ENCODE measurements around the gene PNPLA7.
A peak's percentile ranks its signal among the peaks of the same experiment; 100 is the strongest.

Gene PNPLA7

DNA sequence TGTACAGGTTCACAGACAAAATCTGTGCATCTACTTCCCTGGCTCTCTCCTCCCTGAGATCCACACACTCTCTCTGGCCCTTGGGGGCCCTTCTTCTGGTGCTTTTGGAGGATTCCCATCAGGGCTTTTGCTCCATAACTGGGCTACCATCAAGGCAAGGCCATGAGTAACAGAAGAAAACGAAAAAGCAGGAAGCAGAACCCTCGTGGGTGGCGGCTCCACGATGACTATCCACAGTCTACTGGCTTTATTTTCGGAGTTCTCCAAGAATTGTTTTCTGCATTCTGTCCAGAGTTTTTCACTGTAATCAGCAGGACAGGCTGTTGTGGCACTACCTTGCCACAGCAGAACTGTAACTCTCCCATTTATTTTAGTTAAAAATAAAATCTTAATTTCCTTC lies 19.9 kb downstream of the PNPLA7 start:
- Histone ChIP-seq H3K4me2 (ENCODE audit: low read length, poor library complexity, severe bottlenecking) (no peak overlapping the region), H3K79me1 (replicated peaks; ENCODE audit: low read length, poor library complexity, severe bottlenecking) (peaks cover 4% of the 10 kb centered on the region), H3K4ac (ENCODE audit: low read depth in 1 of 2, low read length in 2 of 2) (no peak overlapping the region), H3K4me1 (ENCODE audit: control insufficient read depth, insufficient read depth, low read depth, low read length) (peaks cover 3% of the 10 kb centered on the region), H3K27me3 (ENCODE audit: control insufficient read depth in 1 of 2, insufficient read depth in 1 of 2, low read length in 2 of 2) (no peaks in the 10 kb centered on the region), H2BK12ac (ENCODE audit: low read length in 2 of 2) (no peak overlapping the region), H3K27ac (ENCODE audit: low read length, poor library complexity, severe bottlenecking) (no peak overlapping the region), H4K8ac (ENCODE audit: low read length) (no peak overlapping the region), H2BK5ac (ENCODE audit: low read depth, low read length, poor library complexity, severe bottlenecking) (no peak overlapping the region), H4K91ac (ENCODE audit: low read length) (no peak overlapping the region), H2BK120ac (ENCODE audit: low read depth, low read length) (no peak overlapping the region), H2BK15ac (ENCODE audit: low read depth, poor library complexity, severe bottlenecking) (no peak overlapping the region), H3K23ac (ENCODE audit: low read length in 2 of 2) (no peak overlapping the region), H3K9ac (ENCODE audit: low read length) (no peak overlapping the region), H3K18ac (ENCODE audit: low read depth in 1 of 2, low read length in 2 of 2) (no peak overlapping the region), H3K36me3 (ENCODE audit: control insufficient read depth in 1 of 2, insufficient read depth in 2 of 2, low read depth in 1 of 2, low read length in 2 of 2) (no peaks in the 10 kb centered on the region), H3K4me3 (ENCODE audit: insufficient read depth in 1 of 2, low read depth in 1 of 2, low read length in 2 of 2) (no peak overlapping the region), H2AK5ac (ENCODE audit: low read length, severe bottlenecking) (no peak overlapping the region), H3K14ac (ENCODE audit: low read length in 2 of 2) (no peak overlapping the region), H3K9me3 (ENCODE audit: control insufficient read depth, low read length) (no peaks in the 10 kb centered on the region), H2AFZ (ENCODE audit: low read depth, low read length) (no peak overlapping the region)
- no peak for DNase-seq
- 86% methylated on average over 5 of the region's 5 CpGs for WGBS

DNA sequence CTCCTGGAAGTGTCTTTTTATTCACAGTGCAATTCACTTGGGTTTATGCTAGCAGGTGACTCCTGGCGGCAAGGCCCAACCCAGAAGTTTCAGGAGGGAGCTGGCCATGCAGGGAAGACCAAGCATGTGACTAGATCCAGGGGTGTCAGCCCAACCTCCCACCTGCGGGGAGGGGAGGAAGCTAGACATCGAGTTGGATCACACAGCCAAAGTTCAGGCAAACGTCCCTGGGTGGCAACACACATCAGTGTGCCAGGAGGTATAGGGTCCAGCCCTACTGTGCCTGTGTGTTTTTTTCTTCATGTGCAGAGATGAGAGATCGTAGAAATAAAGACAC lies 25.3 kb downstream of the PNPLA7 start:
- WGBS: 74% methylated on average over 4 of the region's 5 CpGs
- Histone ChIP-seq H3K23ac (ENCODE audit: low read length in 2 of 2) (no peak overlapping the region), H2AK5ac (ENCODE audit: low read length, severe bottlenecking) (no peak overlapping the region), H3K18ac (ENCODE audit: low read depth in 1 of 2, low read length in 2 of 2) (no peak overlapping the region), H3K14ac (ENCODE audit: low read length in 2 of 2) (no peak overlapping the region), H4K91ac (ENCODE audit: low read length) (peak overlapping the region; percentile 3), H3K4me2 (ENCODE audit: low read length, poor library complexity, severe bottlenecking) (no peak overlapping the region), H2BK15ac (ENCODE audit: low read depth, poor library complexity, severe bottlenecking) (no peak overlapping the region), H3K36me3 (ENCODE audit: control insufficient read depth in 1 of 2, insufficient read depth in 2 of 2, low read depth in 1 of 2, low read length in 2 of 2) (peaks cover 0 to 10% of the 10 kb centered on the region in 2 experiments), H3K79me1 (replicated peaks; ENCODE audit: low read length, poor library complexity, severe bottlenecking) (no peaks in the 10 kb centered on the region), H3K4me1 (ENCODE audit: control insufficient read depth, insufficient read depth, low read depth, low read length) (no peaks in the 10 kb centered on the region), H2BK5ac (ENCODE audit: low read depth, low read length, poor library complexity, severe bottlenecking) (no peak overlapping the region), H2BK12ac (ENCODE audit: low read length in 2 of 2) (no peak overlapping the region), H4K8ac (ENCODE audit: low read length) (no peak overlapping the region), H2BK120ac (ENCODE audit: low read depth, low read length) (no peak overlapping the region), H3K4me3 (ENCODE audit: insufficient read depth in 1 of 2, low read depth in 1 of 2, low read length in 2 of 2) (no peak overlapping the region), H3K27me3 (ENCODE audit: control insufficient read depth in 1 of 2, insufficient read depth in 1 of 2, low read length in 2 of 2) (no peaks in the 10 kb centered on the region), H2AFZ (ENCODE audit: low read depth, low read length) (no peak overlapping the region), H3K4ac (ENCODE audit: low read depth in 1 of 2, low read length in 2 of 2) (no peak overlapping the region), H3K9me3 (ENCODE audit: control insufficient read depth, low read length) (no peaks in the 10 kb centered on the region), H3K9ac (ENCODE audit: low read length) (no peak overlapping the region), H3K27ac (ENCODE audit: low read length, poor library complexity, severe bottlenecking) (no peak overlapping the region)
- no peak for DNase-seq

DNA sequence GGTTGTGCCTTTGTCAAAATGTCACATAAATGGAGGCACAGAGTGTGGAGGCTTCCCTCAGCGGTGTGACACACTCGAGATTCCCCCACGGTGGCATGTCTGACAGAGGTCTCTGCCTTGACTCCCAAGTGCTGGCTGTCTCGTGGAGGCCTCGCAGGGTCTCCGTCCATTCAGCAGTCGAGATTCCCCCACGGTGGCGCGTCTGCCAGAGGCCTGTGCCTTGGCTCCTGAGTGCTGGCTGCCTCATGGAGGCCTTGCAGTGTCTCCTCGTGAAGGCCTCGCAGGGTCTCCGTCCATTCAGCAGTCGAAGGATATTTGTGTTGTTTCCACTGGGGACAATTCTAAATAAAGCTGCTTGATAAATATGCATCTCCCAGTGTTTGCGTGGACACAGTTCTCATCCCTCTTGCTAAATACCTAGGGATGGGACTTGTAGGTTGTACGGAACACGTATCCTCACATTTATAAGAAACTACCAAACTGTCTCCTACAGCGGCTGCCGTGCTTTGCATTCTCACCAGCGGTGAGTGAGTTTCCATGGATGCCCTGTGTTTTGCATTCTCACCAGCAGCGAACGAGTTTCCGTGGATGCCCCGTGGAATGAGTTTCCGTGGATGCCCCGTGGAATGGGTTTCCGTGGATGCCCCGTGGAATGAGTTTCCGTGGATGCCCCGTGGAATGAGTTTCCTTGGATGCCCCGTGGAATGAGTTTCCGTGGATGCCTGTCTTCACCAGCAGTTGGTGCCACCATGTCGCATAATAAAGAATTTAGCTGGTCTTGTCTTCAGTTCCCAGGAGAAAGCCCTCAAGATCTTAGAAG lies 25.8 kb downstream of the PNPLA7 start:
- 95% methylated on average over 33 of the region's 33 CpGs for WGBS
- no peak overlapping the region for H3K18ac ChIP-seq (ENCODE audit: low read depth in 1 of 2, low read length in 2 of 2)

GRCh38 chr9:137522746-137523455 lies 27.3 kb downstream of the PNPLA7 start:
- Histone ChIP-seq H3K9me3 (ENCODE audit: control insufficient read depth, low read length) (no peaks in the 10 kb centered on the region), H3K9ac (ENCODE audit: low read length) (no peak overlapping the region), H3K27me3 (ENCODE audit: control insufficient read depth in 1 of 2, insufficient read depth in 1 of 2, low read length in 2 of 2) (no peaks in the 10 kb centered on the region), H4K91ac (ENCODE audit: low read length) (peak overlapping the region; percentile 28), H3K79me1 (replicated peaks; ENCODE audit: low read length, poor library complexity, severe bottlenecking) (no peaks in the 10 kb centered on the region), H3K4me2 (ENCODE audit: low read length, poor library complexity, severe bottlenecking) (no peak overlapping the region), H4K8ac (ENCODE audit: low read length) (no peak overlapping the region), H2AFZ (ENCODE audit: low read depth, low read length) (no peak overlapping the region), H3K23ac (ENCODE audit: low read length in 2 of 2) (no peak overlapping the region), H2BK5ac (ENCODE audit: low read depth, low read length, poor library complexity, severe bottlenecking) (no peak overlapping the region), H2BK120ac (ENCODE audit: low read depth, low read length) (no peak overlapping the region), H3K18ac (ENCODE audit: low read depth in 1 of 2, low read length in 2 of 2) (no peak overlapping the region), H3K4me3 (ENCODE audit: insufficient read depth in 1 of 2, low read depth in 1 of 2, low read length in 2 of 2) (no peak overlapping the region), H2AK5ac (ENCODE audit: low read length, severe bottlenecking) (no peak overlapping the region), H3K36me3 (ENCODE audit: control insufficient read depth in 1 of 2, insufficient read depth in 2 of 2, low read depth in 1 of 2, low read length in 2 of 2) (peaks cover 0 to 10% of the 10 kb centered on the region in 2 experiments), H3K4ac (ENCODE audit: low read depth in 1 of 2, low read length in 2 of 2) (no peak overlapping the region), H3K27ac (ENCODE audit: low read length, poor library complexity, severe bottlenecking) (no peak overlapping the region), H2BK12ac (ENCODE audit: low read length in 2 of 2) (no peak overlapping the region), H2BK15ac (ENCODE audit: low read depth, poor library complexity, severe bottlenecking) (no peak overlapping the region), H3K14ac (ENCODE audit: low read length in 2 of 2) (no peak overlapping the region), H3K4me1 (ENCODE audit: control insufficient read depth, insufficient read depth, low read depth, low read length) (peaks cover 7% of the 10 kb centered on the region)
- DNase-seq: no peak
- 92% methylated on average over 36 of the region's 36 CpGs for WGBS

More for the DNA sequence above, 25.8 kb downstream of the PNPLA7 start:
- H4K91ac ChIP-seq (ENCODE audit: low read length): no peak overlapping the region
- H2AFZ ChIP-seq (ENCODE audit: low read depth, low read length): no peak overlapping the region
- H3K23ac ChIP-seq (ENCODE audit: low read length in 2 of 2): no peak overlapping the region
- H3K36me3 ChIP-seq (ENCODE audit: control insufficient read depth in 1 of 2, insufficient read depth in 2 of 2, low read depth in 1 of 2, low read length in 2 of 2): peaks cover 0 to 10% of the 10 kb centered on the region in 2 experiments
- H3K9me3 ChIP-seq (ENCODE audit: control insufficient read depth, low read length): no peaks in the 10 kb centered on the region
- H3K79me1 ChIP-seq (replicated peaks; ENCODE audit: low read length, poor library complexity, severe bottlenecking): no peaks in the 10 kb centered on the region
- no peak overlapping the region for H2BK120ac ChIP-seq (ENCODE audit: low read depth, low read length)
- H2BK12ac ChIP-seq (ENCODE audit: low read length in 2 of 2): no peak overlapping the region
- H4K8ac ChIP-seq (ENCODE audit: low read length): no peak overlapping the region
- H3K4ac ChIP-seq (ENCODE audit: low read depth in 1 of 2, low read length in 2 of 2): no peak overlapping the region
- H3K9ac ChIP-seq (ENCODE audit: low read length): no peak overlapping the region
- H3K4me3 ChIP-seq (ENCODE audit: insufficient read depth in 1 of 2, low read depth in 1 of 2, low read length in 2 of 2): peak overlapping the region in 1 of 2 experiments; percentile 28
- H3K27me3 ChIP-seq (ENCODE audit: control insufficient read depth in 1 of 2, insufficient read depth in 1 of 2, low read length in 2 of 2): no peaks in the 10 kb centered on the region
- no peak for DNase-seq
- H2BK5ac ChIP-seq (ENCODE audit: low read depth, low read length, poor library complexity, severe bottlenecking): no peak overlapping the region
- H3K14ac ChIP-seq (ENCODE audit: low read length in 2 of 2): no peak overlapping the region
- H2AK5ac ChIP-seq (ENCODE audit: low read length, severe bottlenecking): no peak overlapping the region
- H3K4me2 ChIP-seq (ENCODE audit: low read length, poor library complexity, severe bottlenecking): no peak overlapping the region
- no peak overlapping the region for H3K27ac ChIP-seq (ENCODE audit: low read length, poor library complexity, severe bottlenecking)
- peaks cover 3% of the 10 kb centered on the region for H3K4me1 ChIP-seq (ENCODE audit: control insufficient read depth, insufficient read depth, low read depth, low read length)
- no peak overlapping the region for H2BK15ac ChIP-seq (ENCODE audit: low read depth, poor library complexity, severe bottlenecking)

Measured in mesenchymal stem cell (in vitro differentiated cells and primary cell).